Sigmoid colon (tissue), 7 donors: ENCODE results near the gene ADD2. TPM values are rescaled to one million over a fixed set of nuclear protein-coding genes. Genes with fewer than 3 reads are reported as not detected.

Experiments used
- DNase-seq: peaks from one replicate; pipeline ENCODE4 v3.0.0-alpha.2; 2019
- H3K27ac ChIP-seq, 4 donors: fragments of 200-600 bp; sonication (generic); one replicate each; pipeline ENCODE4 v1.5.1; 2016 to 2019; ENCODE audit warnings: mild to moderate bottlenecking in 1 of 4
- H3K27me3 ChIP-seq, 3 donors: fragments of 200-600 bp; sonication (generic); one replicate each; pipeline ENCODE4 v1.5.1; 2019; ENCODE audit warnings: mild to moderate bottlenecking in 1 of 3
- H3K36me3 ChIP-seq, 4 donors: fragments of 200-600 bp; sonication (generic); one replicate each; pipeline ENCODE4 v1.5.1; 2016 to 2019
- H3K4me1 ChIP-seq, 4 donors: fragments of 200-600 bp; sonication (generic); one replicate each; pipeline ENCODE4 v1.5.1; 2017 to 2019
- H3K4me3 ChIP-seq, 4 donors: fragments of 200-600 bp; sonication (generic); one replicate each; pipeline ENCODE4 v1.5.1; 2017 to 2019; ENCODE audit warnings: mild to moderate bottlenecking in 2 of 4, moderate library complexity in 1 of 4
- H3K9me3 ChIP-seq, 4 donors: fragments of 200-600 bp in 3 of 4; sonication (generic) in 3 of 4; one replicate each; pipeline versions ENCODE4 v1.5.1 to v1.6.1; 2013 to 2019
- EP300 ChIP-seq, 4 donors: sonication (generic); formaldehyde crosslinking; IDR thresholded peaks; one replicate each; pipeline ENCODE4 v1.6.1; 2017; ENCODE audit warnings: antibody characterized with exemption in 4 of 4
- POLR2A ChIP-seq, 2 donors: fragments of 450-650 bp; IDR thresholded peaks; one replicate each; pipeline ENCODE4 v1.6.1; 2016; ENCODE audit warnings: antibody characterized with exemption in 2 of 2, mild to moderate bottlenecking in 2 of 2, moderate library complexity in 2 of 2
- POLR2AphosphoS5 ChIP-seq, 4 donors: sonication (generic); formaldehyde crosslinking; IDR thresholded peaks; one replicate each; pipeline ENCODE4 v1.6.1; 2017; ENCODE audit warnings: antibody characterized with exemption in 4 of 4
- WGBS, 2 donors: extraction: QIAGEN DNeasy Blood & Tissue Kit; methylation state at CpG; one replicate each; pipeline ENCODE4 v1.1.7; 2013; 5-methylcytosine and 5-hydroxymethylcytosine counted together
- intact Hi-C: fragments of 100-400 bp; cut with DNase I; formaldehyde crosslinking; loops from one replicate; pipeline ENCODE4 v1.15.1; 2023
- polyA plus RNA-seq, 3 donors: library from polyadenylated mRNA; stranded (reverse); fragments of 200-250 nt; gene quantifications; one replicate each; pipeline ENCODE4 v1.2.3, GENCODE V29; 2013
- total RNA-seq, 4 donors: library from RNA; depleted of rRNA; stranded (reverse); fragments of >200 nt; gene quantifications; one replicate each; pipeline ENCODE4 v1.1.0, GENCODE V29; 2016
- TF ChIP-seq, protein P1 (sequence below), 4 experiments: fragments of 450-650 bp in 3 of 4; fragments of 200-600 bp in 1 of 4; IDR thresholded peaks; one replicate each; pipeline ENCODE4 v1.5.1; 2016 to 2019; ENCODE audit warnings: antibody characterized with exemption in 4 of 4, mild to moderate bottlenecking in 3 of 4, moderate library complexity in 2 of 4
- donor health status: healthy with polysubstance abuse.
- donor health status: Bipolar disorder and iron deficiency.
- donor health status: healthy.

ADD2 gene
- total and polyA plus RNA-seq, 7 donors = under 0.01 to 5.8 (median 3.2) TPM; not detected in 1

DNA sequence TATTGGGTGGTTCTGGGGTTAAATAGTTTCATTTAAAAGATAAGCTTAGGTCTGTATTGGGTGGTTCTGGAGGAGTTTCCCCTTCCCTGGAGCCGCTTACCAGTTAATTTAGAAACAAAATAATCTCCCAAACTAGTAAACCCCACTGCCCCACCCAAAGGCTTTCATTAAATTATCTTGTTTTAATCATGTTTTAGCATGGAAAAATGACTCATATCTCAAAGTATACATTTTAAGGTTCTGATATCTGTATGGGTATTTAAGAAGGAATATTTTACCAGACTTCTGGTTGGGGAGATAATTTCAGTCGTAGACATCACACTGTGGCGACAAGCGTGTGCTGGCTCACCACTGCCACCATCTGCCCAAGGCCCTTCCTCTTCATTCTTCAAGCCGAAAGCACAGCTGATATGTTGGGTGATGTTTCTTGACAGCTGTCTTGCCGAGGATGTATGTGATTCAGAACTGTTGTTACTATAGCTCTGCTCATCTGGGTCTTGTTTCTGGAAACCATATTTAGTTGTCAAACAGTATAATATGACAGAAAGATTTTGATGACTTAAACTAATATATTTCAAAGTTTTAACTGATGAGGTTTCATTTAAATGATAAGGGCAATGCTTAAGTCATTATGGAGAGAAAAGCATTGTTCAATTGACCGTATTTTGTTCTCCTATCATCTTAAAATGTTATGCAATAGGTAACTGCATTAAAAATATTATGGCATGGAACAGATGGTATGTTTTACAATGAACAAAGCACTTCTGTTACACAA is 17.3 kb upstream of the ADD2 start:
- Histone ChIP-seq H3K27me3 (peaks cover 6 to 38% (median 11%) of the 10 kb centered on the region in 3 donors), H3K27ac (no peak overlapping the region), H3K4me1 (peaks cover 0 to 11% (median 11%) of the 10 kb centered on the region in 4 donors), H3K36me3 (no peaks in the 10 kb centered on the region), H3K4me3 (no peak overlapping the region), H3K9me3 (no peaks in the 10 kb centered on the region)
- intact Hi-C loops = no loop called here
- WGBS, 2 donors = 10 to 18% methylated on average over 7 of the region's 7 CpGs
- TF ChIP-seq POLR2A (IDR thresholded peaks at IDR 0.05) (no peak), EP300 (IDR thresholded peaks at IDR 0.05) (no peak), POLR2AphosphoS5 (IDR thresholded peaks at IDR 0.05) (no peak)
- TF ChIP-seq, protein P1, sequence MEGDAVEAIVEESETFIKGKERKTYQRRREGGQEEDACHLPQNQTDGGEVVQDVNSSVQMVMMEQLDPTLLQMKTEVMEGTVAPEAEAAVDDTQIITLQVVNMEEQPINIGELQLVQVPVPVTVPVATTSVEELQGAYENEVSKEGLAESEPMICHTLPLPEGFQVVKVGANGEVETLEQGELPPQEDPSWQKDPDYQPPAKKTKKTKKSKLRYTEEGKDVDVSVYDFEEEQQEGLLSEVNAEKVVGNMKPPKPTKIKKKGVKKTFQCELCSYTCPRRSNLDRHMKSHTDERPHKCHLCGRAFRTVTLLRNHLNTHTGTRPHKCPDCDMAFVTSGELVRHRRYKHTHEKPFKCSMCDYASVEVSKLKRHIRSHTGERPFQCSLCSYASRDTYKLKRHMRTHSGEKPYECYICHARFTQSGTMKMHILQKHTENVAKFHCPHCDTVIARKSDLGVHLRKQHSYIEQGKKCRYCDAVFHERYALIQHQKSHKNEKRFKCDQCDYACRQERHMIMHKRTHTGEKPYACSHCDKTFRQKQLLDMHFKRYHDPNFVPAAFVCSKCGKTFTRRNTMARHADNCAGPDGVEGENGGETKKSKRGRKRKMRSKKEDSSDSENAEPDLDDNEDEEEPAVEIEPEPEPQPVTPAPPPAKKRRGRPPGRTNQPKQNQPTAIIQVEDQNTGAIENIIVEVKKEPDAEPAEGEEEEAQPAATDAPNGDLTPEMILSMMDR (IDR thresholded peaks at IDR 0.05) = no peak
- DNase-seq = no peak

DNA sequence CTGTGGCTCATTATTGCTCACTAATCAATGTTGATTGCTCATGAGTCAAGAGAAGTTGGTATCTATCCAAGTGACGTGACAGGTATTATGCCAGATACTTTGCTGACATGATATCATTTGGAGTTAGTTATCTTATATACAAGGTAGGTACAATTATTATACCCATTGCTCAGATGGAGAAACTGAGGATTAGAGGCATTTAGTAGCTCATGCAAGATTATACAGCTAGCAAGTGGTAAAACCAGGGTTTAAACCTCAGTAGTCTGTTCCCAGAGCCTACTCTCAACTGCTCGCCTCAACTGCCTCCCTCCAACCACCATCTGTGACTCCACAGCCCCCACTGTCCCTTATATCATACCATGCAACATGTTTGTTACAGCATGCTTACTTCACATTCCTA is 16.3 kb upstream of the ADD2 start:
- TF ChIP-seq, protein P1 (IDR thresholded peaks at IDR 0.05) = no peak
- TF ChIP-seq EP300 (IDR thresholded peaks at IDR 0.05) (no peak), POLR2A (IDR thresholded peaks at IDR 0.05) (no peak), POLR2AphosphoS5 (IDR thresholded peaks at IDR 0.05) (no peak)
- no peak for DNase-seq
- 77 to 89% methylated on average over 2 of the region's 2 CpGs for WGBS, 2 donors
- Histone ChIP-seq H3K9me3 (no peaks in the 10 kb centered on the region), H3K27me3 (peaks cover 0 to 28% (median 3%) of the 10 kb centered on the region in 3 donors), H3K27ac (no peak overlapping the region), H3K36me3 (no peaks in the 10 kb centered on the region), H3K4me1 (peaks cover 0 to under 1% (median under 1%) of the 10 kb centered on the region in 4 donors), H3K4me3 (no peak overlapping the region)
- intact Hi-C loops = no loop called here

DNA sequence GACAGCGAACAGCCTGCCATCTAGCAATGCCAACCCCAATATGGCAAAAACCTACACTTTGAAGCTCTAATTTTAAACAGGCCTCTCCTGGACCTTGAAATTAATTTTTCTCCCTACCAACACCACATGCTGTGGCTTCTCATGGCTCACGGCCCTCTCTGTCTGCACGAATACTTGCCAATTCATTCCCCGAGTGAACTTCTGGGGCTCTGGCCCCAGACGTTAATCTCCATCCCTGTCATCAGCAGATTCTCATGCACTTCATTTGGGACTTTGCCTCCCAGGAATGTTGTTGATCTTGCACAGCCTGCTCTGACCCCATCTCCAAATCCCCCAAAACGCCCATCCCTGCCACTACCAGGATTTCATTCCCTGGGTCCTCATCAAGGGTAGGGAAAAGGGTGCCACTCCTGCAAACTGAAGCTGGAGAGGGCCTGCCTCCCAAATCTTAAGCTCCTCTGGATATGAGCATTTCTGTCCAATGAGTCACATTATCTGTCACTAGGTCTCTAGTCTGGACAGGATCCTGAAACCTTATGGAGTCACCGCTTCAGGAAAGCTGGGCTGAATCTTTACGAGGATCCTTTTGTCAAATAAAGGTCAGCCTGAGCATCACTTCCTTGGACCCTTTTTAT is 12.0 kb upstream of the ADD2 start:
- no peak for TF ChIP-seq POLR2AphosphoS5 (IDR thresholded peaks at IDR 0.05)
- TF ChIP-seq POLR2A (IDR thresholded peaks at IDR 0.05) = no peak
- TF ChIP-seq, protein P1 (IDR thresholded peaks at IDR 0.05) = no peak
- TF ChIP-seq EP300 (IDR thresholded peaks at IDR 0.05) = no peak
- Histone ChIP-seq H3K9me3 (peaks cover 0 to 4% (median 0%) of the 10 kb centered on the region in 4 donors), H3K4me1 (no peaks in the 10 kb centered on the region), H3K27me3 (peaks cover 0 to 7% (median 0%) of the 10 kb centered on the region in 3 donors), H3K4me3 (no peak overlapping the region), H3K27ac (no peak overlapping the region), H3K36me3 (no peaks in the 10 kb centered on the region)
- intact Hi-C loops = no loop called here
- WGBS, 2 donors = 79 to 81% methylated on average over 8 of the region's 8 CpGs
- DNase-seq = no peak

DNA sequence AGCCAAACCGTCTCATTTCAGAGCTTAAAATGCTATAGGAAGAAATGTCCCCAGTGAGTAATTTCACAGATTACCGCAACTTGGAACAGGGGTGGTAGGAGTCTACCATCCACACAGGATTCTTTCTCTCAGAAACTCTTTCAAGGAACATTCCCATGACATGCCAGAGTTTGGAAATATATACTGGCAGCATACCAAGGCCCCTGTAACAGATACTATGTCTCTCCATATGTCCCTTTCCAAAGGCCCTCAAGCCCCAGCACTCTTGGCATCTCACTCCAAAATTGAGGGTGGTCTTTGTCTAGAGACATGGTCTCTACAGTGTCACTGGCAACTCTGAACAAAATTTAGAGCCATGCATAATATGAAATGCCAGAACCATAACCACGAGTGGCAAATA is 11.5 kb upstream of the ADD2 start:
- Histone ChIP-seq H3K4me1 (no peaks in the 10 kb centered on the region), H3K27me3 (peaks cover 0 to 12% (median 0%) of the 10 kb centered on the region in 3 donors), H3K27ac (no peak overlapping the region), H3K9me3 (peaks cover 0 to 4% (median 0%) of the 10 kb centered on the region in 4 donors), H3K4me3 (no peak overlapping the region), H3K36me3 (no peaks in the 10 kb centered on the region)
- TF ChIP-seq POLR2AphosphoS5 (IDR thresholded peaks at IDR 0.05) (no peak), EP300 (IDR thresholded peaks at IDR 0.05) (no peak), POLR2A (IDR thresholded peaks at IDR 0.05) (no peak)
- TF ChIP-seq, protein P1 (IDR thresholded peaks at IDR 0.05) = no peak
- 57 to 76% methylated on average over 3 of the region's 3 CpGs for WGBS, 2 donors
- DNase-seq = no peak
- intact Hi-C loops = no loop called here
